Pons (tissue), 1 donor: ENCODE measurements around the gene DDX24.

Source experiments
- DNase-seq: peaks from one replicate; pipeline ENCODE4 v3.0.0-alpha.2; 2016; ENCODE audit warnings: low spot score

DDX24 gene

DNA sequence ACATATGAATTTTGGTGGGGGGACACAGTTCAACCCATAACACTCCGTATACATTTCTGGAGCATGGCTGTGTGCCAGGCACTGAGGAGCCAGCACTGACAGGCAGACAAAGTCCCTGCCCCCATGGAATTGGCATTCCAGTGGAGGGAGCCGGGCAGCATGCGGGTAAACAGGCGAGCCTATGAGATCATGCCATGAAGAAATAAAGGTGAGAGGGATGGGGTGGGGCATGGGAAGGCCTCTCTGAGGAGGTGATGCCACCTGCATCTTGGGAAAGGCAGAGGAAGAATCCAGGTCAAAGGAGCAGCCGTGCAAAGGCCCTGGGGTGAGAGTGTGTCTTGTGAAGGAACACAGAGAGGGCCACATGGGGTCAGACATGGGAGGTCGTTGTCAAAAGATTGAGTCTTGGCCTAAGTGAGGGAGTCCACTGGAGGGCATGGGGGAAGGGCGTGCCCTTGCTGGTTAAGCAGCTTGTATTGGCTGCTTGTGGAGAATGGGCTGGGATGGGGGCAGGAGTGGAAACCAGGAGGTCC, 51.3 kb downstream of the DDX24 start:
- no peak for DNase-seq

DNA sequence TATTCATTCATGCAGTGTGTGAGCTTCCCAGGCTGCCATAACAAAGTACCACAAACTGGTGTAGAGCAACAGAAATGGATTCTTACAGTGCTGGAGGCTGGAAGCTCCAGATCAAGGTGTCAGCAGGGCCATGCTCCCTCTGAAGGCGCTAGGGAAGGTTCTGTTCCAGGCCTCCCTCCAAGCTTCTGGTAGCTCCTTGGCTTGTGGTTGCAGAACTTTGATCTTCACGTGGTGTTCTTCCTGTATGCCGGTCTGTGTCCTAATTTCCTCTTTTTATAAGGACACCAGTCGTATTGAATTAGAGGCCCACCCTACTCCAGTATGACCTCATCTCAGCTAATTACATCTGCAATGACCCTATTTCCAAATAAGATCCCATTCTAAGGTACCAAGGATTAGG, 51.7 kb downstream of the DDX24 start:
- no peak for DNase-seq

DNA sequence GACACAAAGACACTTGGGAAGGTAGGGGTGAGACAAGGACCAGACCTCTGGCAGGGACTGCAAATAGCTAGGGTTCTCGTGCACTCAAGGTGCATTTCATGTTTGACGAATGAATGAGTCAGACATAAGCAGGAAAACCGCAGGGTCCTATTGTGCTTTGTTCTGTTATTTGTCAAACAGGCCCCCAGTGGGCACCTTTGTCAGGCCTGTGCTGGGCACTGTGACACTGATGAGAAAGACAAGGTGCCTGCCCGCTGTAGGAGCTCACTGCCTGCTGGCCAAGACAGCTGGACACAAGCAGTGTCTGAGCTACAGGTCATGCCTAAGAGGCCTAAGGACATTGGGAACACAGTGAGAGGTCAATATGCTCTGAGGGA, 52.6 kb downstream of the DDX24 start:
- no peak for DNase-seq

DNA sequence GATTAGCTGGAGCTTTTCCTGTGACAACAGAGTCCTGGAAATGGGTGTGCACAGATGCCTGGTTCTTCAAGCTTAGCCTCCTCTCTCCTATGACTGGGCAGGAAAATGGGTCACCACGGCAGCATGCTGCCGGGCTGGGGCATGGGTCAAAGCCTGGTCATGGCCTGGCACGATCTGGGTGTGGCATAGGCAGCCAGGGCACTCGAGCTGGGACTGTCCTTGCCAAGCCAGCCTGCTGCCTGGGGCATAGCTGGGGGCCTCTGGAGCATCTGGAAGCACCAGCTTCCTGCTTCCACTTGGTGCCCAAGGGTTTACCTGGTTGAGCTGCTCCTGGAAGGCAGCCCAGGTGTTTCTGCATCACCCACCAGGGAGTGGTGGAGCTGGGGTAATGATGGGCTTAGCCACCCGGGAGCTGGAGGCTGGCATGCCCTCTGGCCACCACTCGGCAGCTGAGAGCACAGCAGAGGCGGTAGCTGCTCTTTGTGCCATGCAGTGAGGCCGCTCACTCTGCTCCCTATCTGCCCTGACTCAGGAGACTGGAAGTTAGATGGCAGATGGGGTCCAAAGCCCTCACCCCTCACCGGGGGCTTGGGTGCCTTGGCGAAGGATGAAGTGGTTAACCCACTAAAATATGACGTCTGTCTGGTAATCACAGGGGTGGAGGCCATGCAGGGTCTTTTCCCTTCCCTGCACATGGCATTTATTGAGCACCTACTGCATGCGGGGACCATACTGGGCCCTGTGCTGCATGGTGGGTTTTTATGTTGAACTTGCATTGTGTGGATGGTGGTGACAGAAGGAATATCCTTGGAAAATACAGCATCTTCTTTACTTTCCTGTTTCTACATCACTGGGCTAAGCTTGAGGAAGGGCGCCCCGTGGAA, 53.2 kb downstream of the DDX24 start:
- DNase-seq = no peak

DNA sequence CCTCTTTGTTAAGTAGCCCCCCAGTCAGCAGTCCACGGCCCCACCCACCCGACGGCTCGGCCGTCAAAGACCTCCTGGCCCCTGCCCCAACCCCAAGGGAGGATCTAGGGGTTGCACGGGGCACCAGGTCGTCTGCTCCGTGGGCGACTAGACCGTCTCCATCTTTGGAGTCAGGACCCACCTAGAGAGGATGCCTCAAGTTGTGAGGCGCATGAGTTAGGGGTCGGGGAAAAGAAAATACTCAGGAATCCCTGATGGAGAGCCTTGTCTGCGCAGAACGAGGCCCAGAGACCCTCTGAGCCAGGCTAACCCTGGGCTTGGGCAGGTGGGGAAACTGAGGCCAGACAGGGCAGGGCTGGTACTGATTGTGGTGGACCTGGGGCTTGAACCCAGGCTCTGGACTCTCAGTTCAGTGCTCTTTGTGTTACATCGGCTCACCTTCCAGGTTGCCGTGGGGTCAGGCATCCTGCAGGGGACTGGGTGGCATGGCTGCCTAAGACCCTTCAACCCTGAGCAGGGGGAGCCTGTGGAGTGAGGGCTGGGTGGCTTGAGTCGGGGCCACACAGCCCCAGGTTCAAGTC, 54.0 kb downstream of the DDX24 start:
- no peak for DNase-seq

DNA sequence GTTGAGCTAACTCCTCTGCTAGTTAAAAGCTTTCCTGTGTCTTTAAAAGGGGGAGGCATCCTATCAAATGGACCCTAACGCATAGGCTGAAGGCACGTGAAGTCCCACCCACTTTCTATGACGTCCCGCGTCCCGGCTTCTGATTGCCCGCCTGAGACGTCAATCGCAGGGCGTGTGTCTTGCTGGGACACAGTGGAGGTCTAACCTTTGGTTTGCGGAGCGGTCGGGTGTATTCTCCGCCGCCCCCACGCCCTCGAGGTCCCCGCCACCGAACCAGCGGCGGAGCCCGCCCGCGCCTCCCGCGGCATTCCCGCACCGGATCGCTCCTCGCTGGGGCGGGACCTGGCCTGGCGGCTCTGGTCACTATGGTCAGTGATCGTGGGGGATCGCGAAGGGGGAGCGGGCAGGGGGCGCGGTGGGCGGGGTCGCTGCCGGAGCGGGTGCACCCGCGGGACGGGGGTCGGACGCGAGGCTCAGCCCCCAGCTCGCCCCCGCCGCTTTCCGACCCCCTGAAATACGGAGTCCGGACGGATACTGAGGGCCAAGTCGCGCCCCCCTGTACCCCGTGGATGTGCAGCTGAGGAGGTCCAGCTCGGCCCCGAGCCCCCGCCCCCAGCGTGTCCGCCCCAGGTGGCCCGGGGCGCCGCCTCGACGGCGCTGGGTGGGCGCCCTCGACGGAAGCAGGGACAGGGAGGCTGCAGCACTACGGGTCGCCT, 54.7 kb downstream of the DDX24 start, which contains the start of gene OTUB2:
TSS of gene OTUB2 (plus strand) at position 168 of the 716 bp plus-strand sequence. CDS start at position 366, 198 bp downstream.
- peak; percentile 99 for DNase-seq

DNA sequence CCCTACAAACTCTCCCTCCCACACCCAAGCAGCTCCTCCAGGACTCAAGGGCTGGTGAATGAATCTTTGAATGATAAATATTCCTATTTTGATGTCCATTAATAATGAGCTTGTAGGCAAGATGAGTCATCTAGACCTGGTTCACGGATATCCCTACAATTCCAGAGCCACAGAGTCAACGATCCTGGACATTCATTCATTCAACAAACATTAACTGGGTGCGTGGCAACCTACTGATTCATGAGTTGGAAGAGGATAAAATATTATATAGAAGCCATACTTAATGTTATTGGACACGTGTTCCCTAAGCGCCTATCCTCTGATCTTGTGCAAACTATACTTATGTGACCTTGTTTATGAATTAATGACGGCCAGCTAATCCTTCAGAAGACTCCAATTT, 55.3 kb downstream of the DDX24 start:
- no peak for DNase-seq

DNA sequence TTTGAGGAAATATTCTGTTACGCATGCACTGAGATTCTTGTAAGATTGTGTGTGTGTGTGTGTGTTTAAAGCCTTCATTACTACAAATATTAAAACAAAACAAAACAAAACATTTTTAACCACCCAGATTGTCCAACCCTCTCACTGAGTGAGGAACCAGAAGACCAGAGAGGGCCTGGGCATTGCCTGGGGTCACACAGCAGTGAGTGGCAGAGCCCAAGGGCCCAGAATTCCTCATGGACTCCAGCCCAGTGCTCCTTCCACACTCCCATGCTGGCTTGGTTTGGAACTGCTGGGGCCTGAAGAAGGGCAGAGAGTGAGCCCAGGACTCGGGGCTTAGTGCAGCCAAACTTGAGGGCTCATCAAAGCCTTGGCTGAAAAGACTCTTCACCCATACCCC, 56.5 kb downstream of the DDX24 start:
- DNase-seq = no peak

DNA sequence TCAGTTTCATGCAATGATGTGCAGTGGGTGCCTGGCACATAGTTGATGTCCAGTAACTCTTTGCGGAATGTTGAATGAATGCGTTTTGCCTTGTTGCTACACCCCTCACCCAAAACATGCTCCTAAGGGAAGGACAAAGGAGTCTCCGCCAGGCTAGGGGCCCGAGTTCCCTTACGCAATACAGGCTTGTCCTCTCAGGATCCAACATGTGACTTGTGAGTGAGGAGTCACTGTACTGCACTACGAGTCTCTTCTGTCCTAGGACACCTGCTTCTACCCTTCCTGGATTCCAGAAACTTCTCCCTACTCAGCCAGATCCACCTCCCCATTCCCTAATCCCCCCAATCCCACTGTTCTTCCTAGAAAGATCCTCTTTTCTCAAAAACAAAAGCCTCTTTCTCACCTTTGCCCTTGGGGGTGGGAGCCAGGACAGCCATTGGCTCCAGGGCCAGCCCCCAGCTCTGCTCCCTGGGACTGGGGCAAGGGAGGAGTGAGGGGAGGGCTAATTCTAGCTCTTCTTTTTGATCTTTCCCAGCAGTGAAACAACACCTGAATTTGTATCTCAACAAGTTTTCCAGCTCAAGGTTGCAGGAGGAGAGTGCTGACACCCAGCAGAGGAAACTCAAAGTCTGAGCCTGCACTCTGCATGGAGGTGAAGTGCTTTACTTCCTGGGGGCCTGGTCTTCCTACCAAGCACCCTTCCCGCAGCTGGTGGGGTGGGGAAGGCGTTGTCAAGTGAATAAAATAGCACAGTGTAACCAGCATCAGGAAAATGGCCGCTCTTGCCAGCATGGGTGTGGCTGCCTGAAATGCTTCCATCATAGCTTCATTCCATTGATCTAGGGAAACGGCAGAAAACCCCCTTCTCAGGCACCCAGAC, 58.2 kb downstream of the DDX24 start:
- DNase-seq = no peak

DNA sequence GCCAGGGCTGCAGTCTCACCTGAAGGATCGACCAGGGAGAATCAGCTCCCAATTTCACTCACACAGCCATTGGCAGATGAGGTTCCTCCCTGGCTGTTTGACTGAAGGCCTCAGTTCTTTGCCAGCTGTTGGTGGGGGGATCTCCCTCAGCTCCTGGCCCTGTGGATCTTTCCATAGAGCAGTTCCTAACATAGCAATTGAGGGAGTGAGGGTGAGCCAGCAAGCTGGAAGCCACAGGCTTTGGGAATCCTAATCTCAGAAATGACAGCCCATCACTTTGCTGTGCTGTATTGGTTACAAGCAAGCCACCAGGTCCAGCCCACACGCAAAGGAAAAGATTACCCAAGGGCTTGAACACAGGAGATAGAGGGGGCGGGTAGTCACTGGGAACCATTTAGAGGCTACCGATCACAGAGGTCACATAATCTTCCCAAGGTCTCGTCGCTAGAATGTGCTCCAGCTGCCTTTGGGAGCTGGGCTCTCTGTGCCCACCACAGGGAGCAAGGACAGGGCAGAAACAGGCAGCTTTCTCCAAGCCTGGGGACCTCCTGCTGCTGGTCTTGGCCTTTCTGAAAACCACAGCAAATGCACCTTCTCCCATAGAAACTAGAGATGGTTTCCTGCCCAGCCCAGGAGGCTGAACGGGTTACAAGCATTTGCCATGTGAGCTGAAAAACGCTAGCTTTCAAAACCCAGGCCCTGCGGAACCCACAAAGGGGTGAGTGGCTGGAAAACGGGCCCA, 59.4 kb downstream of the DDX24 start:
- DNase-seq = no peak

DNA sequence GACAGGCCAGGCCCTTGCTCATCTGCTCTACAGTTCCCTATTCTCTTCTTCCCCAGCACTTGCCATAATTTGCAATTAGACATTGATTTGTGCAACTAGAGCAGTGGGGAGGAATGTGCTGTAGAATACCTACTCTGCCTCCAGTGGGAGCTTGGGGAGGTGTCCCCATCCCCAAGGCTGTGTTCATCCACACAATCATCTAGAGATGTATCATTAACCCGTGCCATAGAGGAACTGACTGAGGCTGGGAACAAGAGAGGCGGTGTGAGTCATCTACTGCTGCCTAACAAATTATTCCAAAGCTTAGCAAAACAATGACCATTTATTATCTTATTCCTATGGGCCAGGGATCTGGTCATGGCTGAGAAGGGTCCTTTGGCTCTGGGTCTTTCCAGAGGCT, 60.0 kb downstream of the DDX24 start:
- no peak for DNase-seq

DNA sequence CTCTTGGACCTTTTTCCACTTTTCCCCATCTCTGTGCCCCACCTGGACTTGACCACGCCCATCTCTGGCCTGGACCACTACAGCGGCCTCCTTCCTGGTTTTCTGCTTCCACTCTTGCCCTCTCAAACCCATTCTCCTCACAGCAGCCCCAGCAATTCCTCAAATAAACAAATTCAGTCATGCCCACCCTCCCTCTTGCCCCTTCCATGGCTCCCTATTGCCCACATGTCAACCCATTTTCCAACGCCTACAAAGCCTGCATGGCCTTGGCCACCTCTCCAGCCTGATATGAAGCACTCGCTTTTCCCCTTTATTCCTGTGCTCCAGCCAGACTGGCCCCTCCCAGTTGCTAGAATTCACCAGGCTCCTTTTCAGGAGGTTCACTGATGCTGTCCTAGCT, 60.7 kb downstream of the DDX24 start:
- DNase-seq = no peak

DNA sequence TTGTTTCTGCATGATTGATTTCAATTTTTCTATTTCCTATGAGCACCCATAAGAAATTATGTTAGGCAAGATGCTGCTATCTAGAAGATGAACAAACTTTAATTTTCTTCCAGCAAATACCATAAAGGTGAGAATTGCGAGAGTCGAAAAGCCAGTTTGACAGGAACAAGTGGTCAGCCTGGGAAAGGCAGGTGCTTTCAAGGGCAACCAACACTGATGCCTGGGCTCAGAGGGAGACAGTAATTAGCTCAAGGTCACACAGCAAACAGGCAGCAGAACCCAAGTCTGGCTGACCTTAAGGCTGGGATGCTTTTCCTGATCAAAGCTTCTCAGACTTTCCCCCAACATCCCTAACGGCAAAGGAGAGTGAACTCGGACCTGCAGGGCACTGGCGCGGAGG, 61.7 kb downstream of the DDX24 start:
- no peak for DNase-seq

DNA sequence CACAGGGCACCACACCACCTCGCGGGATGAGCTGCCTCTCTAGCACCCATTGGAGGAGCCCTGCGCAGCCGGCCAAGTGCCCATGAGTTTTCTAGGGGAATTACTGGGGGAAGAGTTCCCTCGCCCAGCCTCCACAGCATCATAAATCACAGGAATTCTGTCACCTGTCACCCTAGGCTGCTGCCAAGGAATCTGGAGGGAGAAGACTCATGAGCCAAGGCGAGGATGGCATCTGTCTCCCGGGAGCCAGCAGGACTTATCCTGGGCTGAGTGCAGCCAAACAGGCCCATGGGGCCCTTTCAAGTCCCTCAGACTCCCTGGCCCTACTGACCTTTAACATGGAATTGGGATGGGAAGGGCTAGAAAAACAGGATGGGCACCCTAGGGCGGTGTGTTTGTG, 62.7 kb downstream of the DDX24 start:
- no peak for DNase-seq

DNA sequence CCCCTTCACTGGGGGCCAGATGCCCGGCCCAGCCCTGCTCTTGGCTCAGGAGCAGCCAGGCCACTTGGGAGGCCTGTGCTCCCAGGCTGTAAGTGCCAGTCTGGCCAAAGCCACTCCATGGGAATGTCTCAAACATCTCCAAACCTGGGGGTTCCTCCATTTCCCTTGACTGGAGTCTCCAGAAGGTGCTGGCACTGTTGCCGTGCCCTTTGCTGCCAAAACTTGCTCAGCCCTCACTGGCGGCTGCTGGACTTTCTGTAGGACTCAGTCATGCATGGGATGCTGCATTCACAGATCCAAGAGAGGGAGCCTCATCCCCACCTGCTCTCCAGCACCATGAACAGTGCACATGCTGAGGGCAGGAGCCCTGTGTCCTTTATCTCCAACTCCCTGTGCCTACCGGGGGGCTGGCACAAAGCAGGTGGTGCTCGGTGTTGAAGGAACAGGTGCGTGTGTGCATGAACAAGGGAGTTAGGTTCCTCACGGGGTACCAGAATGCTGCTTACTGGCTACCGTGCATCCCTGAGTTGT, 64.5 kb downstream of the DDX24 start:
- DNase-seq = no peak

DNA sequence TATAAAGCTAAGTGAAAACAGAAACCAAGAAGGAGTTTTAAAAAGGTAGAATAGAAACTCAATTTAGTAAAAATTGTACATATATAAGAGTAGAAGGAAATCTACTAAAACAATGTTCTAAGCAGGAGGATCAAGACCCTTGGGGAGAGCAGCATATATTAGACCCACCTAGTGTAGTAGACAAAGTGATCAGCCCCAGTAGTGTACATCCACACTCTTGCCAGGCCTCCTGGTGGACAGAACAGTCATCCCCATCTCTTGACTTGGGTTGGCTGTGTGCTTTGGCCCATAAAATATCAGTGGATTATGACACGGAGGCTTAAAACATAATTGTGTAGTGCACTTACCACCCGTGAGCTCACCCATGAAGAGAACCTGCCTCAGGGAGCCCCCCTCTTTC, 65.8 kb downstream of the DDX24 start:
- no peak for DNase-seq

DNA sequence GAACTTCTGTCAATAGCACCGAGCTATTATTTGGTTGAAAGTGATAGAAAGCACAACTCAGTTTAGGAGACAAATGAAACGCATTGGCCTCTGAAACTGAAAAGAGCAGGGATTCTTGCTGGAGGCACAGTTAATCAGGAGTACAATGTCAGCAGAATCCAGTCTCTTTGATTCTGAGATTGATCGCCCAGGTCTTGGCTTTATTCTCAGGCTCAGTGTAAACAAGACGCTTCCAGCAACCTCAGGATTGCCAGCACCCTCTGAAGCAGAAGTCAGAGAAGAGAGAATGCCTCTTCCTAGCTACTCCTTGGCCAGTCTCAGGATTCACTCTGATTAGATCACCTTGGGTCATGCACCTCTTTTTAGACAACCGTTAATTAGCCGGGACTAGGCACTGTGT, 66.6 kb downstream of the DDX24 start:
- DNase-seq = no peak

DNA sequence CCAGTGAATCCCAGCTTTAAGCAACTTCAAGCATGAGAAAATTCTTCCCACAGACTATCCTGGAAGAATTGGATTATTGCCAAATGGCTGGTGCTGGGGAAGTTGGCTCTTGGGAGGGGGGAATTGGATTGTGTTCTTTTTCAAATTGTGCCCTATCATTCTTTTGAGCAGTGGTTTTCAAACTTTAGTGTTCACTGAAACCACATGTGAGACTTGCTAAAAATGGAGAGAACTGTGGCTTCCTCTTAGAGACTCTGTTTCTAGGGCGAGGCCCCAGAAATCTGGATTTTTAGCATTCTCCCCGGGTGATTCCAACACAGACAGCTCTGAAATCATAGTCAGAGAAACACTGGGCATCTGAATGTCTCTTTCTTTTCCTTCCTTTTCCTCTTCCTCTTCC, 69.2 kb downstream of the DDX24 start:
- DNase-seq = no peak

DNA sequence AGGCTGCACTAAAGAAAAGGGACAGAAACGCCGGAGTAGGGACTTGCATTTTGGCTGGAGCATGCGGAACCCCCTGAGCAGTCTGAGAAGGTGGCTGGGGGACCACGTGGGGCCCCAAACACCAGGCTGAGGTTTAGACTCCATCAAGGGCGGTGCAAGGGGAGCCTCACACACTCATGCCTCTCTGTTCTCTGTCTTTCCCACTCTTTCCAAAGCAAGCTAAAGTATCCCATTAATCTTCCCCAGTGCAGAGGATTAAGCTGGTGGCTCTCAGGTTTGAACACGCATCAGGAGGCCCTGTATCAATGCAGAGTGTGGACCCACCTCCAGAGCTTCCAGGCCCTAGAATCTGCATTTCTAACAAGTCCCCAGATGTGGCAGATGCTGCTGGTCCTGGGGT, 70.4 kb downstream of the DDX24 start:
- no peak for DNase-seq

DNA sequence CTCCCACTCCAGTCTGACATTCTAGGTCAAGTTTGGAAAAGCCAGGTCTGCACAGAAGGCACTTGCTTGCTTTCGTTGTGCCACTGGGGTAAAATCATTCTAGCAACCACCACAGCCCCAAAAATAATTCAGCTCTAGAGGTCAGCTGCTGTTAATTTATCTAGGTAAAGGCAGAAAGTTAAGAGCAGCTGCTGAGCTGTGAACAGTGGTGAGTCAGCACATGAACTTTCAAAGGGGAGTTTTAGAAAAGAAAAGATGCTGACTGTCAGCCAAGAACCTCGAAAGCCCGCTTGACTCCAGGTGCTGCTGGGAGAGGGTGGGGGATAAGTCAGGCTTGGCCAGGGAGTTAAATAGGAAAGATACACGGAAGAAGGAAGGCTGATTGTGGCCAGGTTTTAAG, 71.2 kb downstream of the DDX24 start:
- DNase-seq = no peak

DNA sequence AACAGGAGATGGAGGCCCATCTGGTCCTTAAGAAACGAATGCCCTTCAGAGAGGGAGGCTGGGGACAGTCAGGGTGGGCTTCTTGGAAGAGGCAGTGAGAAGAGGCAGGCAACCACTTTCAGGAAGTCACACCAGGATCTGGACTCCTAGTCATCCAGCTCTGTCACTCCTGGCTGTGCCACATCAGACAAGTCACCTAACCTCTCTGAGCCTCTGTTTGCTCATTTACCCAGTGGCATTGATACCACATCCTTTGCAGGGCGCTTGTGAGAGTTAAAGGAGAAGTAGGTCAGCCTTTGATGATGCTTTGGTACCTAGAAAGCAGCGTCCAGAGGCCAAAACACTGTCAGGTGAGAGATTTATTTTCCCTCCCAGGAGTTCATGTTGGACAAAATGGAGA, 72.8 kb downstream of the DDX24 start:
- DNase-seq = no peak
